Activated CD8-positive, alpha-beta memory T cell treated with anti-CD3 and anti-CD28 coated beads, Interleukin-2, amount 10 ng/mL, durations not matched to agents 7 days and 5 days (primary cell): Measurements from ENCODE around the gene FOXF2. TPM values are rescaled to one million over a fixed set of nuclear protein-coding genes. Genes with fewer than 3 reads are reported as not detected.

Source experiments
- ATAC-seq: fragments of 150-1000 bp; cut with Tn5 transposase; one replicate; pipeline ENCODE4 v1.10.0; 2021; ENCODE audit warnings: moderate library complexity
- CTCF ChIA-PET: fragments of 350-600 bp; sonication (Branson Sonifier 250); formaldehyde crosslinking; loops from one replicate; lab custom pipeline; 2021; ENCODE audit warnings: antibody characterized with exemption; lab: Charles Lee
- DNase-seq: peaks from one replicate; pipeline ENCODE4 v3.0.0-alpha.2; 2020
- H3K27ac Mint-ChIP-seq: one replicate; pipeline ENCODE4 v1.8.0; 2021; ENCODE audit warnings: mild to moderate bottlenecking, mixed read lengths
- H3K27me3 Mint-ChIP-seq: one replicate; pipeline ENCODE4 v1.8.0; 2021; ENCODE audit warnings: mixed read lengths
- H3K36me3 Mint-ChIP-seq: one replicate; pipeline ENCODE4 v1.8.0; 2021; ENCODE audit warnings: mild to moderate bottlenecking, mixed read lengths
- H3K4me1 Mint-ChIP-seq: one replicate; pipeline ENCODE4 v1.8.0; 2021; ENCODE audit warnings: mixed read lengths
- H3K4me3 Mint-ChIP-seq: one replicate; pipeline ENCODE4 v1.8.0; 2021; ENCODE audit warnings: mild to moderate bottlenecking, moderate library complexity, mixed read lengths
- H3K9me3 Mint-ChIP-seq: one replicate; pipeline ENCODE4 v1.8.0; 2022; ENCODE audit warnings: low read depth, mixed read lengths
- microRNA-seq: library from miRNA; unstranded; fragments of <30 nt; microRNA quantifications from one replicate; pipeline ENCODE4 v1.2.0, GENCODE V29; 2022
- total RNA-seq, 2 experiments: library from RNA; stranded (reverse); gene quantifications; one replicate each; pipeline ENCODE4 v1.2.3, GENCODE V29; 2021

FOXF2 gene
- total RNA-seq, 2 experiments from 2014 or later, result not detected

DNA sequence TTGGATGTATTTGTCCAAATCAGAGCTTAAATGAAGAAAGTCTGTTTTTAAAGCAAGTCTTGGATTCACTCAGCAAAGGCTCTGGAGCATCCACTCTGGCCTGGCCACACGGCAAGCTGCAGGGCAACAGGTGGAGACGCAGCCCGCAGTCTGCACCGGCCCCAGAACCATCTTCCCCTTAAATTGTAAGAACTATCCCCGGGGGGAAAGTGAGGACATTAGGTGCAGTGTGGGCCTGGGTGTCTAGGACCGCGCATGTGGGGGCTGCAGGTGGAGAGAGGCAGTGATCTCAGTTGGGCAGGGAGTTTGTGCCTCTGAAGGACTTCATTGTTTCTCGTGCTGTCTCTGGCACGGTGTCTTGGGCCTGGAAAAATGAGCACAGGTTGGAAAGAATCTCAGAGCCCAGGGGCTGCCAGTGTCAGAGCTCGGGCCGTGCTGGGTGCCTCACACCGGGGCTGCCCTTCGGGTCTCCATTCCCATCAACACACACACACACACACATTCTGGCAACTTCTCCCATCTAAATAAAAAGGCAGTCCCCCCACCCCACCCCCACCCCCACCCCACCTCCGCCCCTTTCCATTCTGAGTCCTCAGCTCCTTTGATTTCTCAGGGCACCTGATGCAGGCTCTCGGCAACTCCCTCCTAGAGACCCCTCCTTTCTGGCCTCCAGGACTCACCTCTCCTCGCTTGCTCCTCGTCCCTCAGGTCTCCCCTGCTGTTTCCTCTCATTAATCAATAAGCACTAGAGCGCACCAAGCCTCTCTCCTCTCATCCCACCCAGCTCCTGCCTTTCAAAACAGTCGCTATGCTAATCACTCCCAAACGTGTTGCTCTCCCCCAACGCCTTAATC is 48.4 kb downstream of the FOXF2 start:
- Mint-ChIP-seq H3K27ac (no peak overlapping the region), H3K27me3 (peaks cover 45% of the 10 kb centered on the region), H3K36me3 (no peaks in the 10 kb centered on the region), H3K9me3 (no peaks in the 10 kb centered on the region), H3K4me1 (no peaks in the 10 kb centered on the region), H3K4me3 (no peak overlapping the region)
- ATAC-seq (no peak), DNase-seq (no peak)
- CTCF ChIA-PET, result interaction anchor here (1.3 to 3.1 kb wide), 4 partner anchors 10 to 60 kb away, joined by 3 to 15 read pairs (median 6); no protein-coding TSS in a partner anchor

DNA sequence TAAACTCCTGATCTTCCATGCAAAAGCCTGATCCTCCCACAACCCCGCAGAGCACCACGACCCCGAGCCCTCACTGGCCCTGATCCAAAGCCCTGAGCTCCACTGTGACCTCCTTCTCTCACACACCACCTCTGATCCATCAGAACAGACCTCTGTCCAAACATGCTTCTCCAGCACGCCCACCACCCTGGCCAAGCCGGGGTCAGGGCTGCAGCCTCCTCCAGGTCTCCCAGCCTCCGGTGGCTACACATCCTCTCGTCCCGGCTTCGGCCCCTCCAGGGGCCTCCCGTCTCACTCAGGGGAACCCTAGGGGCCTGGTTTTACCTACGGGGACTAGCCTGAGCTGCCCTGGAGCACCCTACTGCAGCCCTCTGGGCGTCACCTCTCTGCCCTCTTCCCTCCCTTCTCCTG is 49.1 kb downstream of the FOXF2 start:
- ATAC-seq, result no peak
- Mint-ChIP-seq H3K27me3 (peaks cover 45% of the 10 kb centered on the region), H3K4me1 (no peaks in the 10 kb centered on the region), H3K9me3 (no peaks in the 10 kb centered on the region), H3K36me3 (no peaks in the 10 kb centered on the region), H3K27ac (no peak overlapping the region), H3K4me3 (no peak overlapping the region)
- CTCF ChIA-PET, result interaction anchor here (0.8 kb wide), 1 partner anchor 41 kb away, joined by 3 read pairs; no protein-coding TSS in a partner anchor
- no peak for DNase-seq

DNA sequence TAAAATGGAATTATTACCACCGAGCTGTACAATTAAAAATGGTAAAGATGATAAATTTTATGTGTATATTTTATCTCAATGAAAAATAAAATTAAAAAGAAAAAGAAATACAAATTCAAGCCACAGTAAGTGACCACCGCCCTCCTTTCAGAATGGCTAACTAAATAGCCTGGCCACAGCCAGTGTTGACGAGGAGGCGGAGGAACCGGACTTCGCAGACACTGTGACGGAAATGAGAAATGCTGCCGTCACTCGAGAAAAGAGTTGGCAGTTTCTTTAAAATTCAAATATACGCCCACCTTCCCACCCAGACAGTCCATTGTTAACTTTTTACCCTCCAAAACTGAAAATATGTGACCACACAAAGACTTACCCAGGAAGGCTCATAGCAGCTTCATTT is 50.0 kb downstream of the FOXF2 start:
- DNase-seq (no peak), ATAC-seq (no peak)
- Mint-ChIP-seq H3K36me3 (no peaks in the 10 kb centered on the region), H3K27ac (no peak overlapping the region), H3K9me3 (no peaks in the 10 kb centered on the region), H3K27me3 (peaks cover 45% of the 10 kb centered on the region), H3K4me3 (no peak overlapping the region), H3K4me1 (no peaks in the 10 kb centered on the region)
- CTCF ChIA-PET, result no interaction called here

DNA sequence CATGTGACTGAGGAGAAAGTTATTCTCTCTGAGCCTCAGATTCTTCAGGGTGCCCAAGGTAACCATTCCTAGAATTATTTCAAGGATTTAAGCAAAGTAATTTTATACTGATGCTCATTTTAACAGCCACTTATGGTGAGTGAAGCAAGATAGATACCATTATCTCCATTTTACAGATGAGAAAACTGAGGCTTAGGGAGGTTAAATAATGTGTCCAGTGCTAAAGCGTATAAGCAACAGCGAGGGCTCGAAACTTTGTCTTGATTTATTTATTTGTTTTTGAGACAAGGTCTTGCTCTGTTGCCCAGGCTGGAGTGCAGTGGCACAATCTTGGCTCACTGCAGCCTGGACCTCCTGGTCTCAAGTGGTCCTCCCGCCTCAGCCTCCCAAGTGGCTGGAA is 53.6 kb downstream of the FOXF2 start:
- CTCF ChIA-PET, result no interaction called here
- H3K4me3 Mint-ChIP-seq, result no peak overlapping the region
- DNase-seq, result no peak
- no peaks in the 10 kb centered on the region for H3K4me1 Mint-ChIP-seq
- no peak for ATAC-seq
- H3K27me3 Mint-ChIP-seq, result peaks cover 17% of the 10 kb centered on the region
- H3K9me3 Mint-ChIP-seq, result no peaks in the 10 kb centered on the region
- no peaks in the 10 kb centered on the region for H3K36me3 Mint-ChIP-seq
- no peak overlapping the region for H3K27ac Mint-ChIP-seq

Small RNA genes lying within 50 kb of the gene (microRNA-seq; reads per million reads assigned to microRNA genes)
- gene MIR6720, result not detected

Other genes starting within 250 kb of the FOXF2 start
- gene FOXQ1, start 77.5 kb upstream of the FOXF2 start, total RNA-seq, result not detected
- under 1 TPM in 1 of 2 experiments, not detected in 1; 0.26 TPM for gene FOXC1, start 220.3 kb downstream of the FOXF2 start, total RNA-seq